ENCODE data around the gene LILRB4. TPM values are rescaled to one million over a fixed set of nuclear protein-coding genes. Genes with fewer than 3 reads are reported as not detected.
"Not testable (repeated sequence)": the region's sequence is repeated elsewhere in the genome, so short reads cannot be mapped to it uniquely, and the experiment has no call there.

Gene LILRB4
- total and polyA plus RNA-seq, 2 donors (not counting 3 experiments of a cell fraction or from before 2014, with no cell fraction given), result not detected

- ChIA-PET CTCF (interaction anchor here (1.3 kb wide), 1 partner anchor 52 kb away, joined by 3 read pairs; no protein-coding TSS in a partner anchor), POLR2A (no interaction called here)
- H3K4me3 ChIP-seq (replicated peaks in 1 of 3; ENCODE audit: insufficient read depth in 1 of 3, low read depth in 1 of 3, low read length in 3 of 3), result no peak overlapping the region
- H3K4me2 ChIP-seq (ENCODE audit: insufficient read depth, low read length), result no peak overlapping the region
- FAIRE-seq (no peak), DNase-seq (ENCODE audit: low read depth, low spot score) (no peak)
- no peaks in the 10 kb centered on the region for H4K20me1 ChIP-seq (replicated peaks; ENCODE audit: control insufficient read depth, extremely low read depth, insufficient read depth, low read length)
- H3K27me3 ChIP-seq (ENCODE audit: control insufficient read depth in 2 of 2, insufficient read depth in 2 of 2, low read length in 2 of 2), result no peaks in the 10 kb centered on the region
- H3K27ac ChIP-seq (ENCODE audit: insufficient read depth, low read depth, low read length), result no peak overlapping the region
- BruUV-seq (replicated peaks), result no TSS peak
- no peaks in the 10 kb centered on the region for H3K4me1 ChIP-seq (ENCODE audit: control insufficient read depth, extremely low read depth, insufficient read depth, low read length)
- H3K36me3 ChIP-seq (ENCODE audit: control insufficient read depth in 2 of 2, extremely low read depth in 1 of 2, insufficient read depth in 2 of 2, low read length in 2 of 2), result no peaks in the 10 kb centered on the region
- H3K79me2 ChIP-seq (ENCODE audit: control insufficient read depth, insufficient read depth, low read length), result no peaks in the 10 kb centered on the region
- dilution Hi-C loops (cut with MboI; ENCODE audit: extremely low pct_ligation_motif_present, low sequenced_read_pairs), result no loop called here
- no peak overlapping the region for H3K9ac ChIP-seq (replicated peaks; ENCODE audit: extremely low read depth, insufficient read depth, low read length)
- intact Hi-C loops (cut with micrococcal nuclease), result no loop called here
- H3K9me1 ChIP-seq (replicated peaks; ENCODE audit: control insufficient read depth, extremely low read depth, insufficient read depth, low read length), result no peaks in the 10 kb centered on the region
- no peaks in the 10 kb centered on the region for H3K9me3 ChIP-seq (replicated peaks; ENCODE audit: control insufficient read depth, insufficient read depth, low read length)
- TF ChIP-seq MAX (IDR thresholded peaks at IDR 0.05; ENCODE audit: insufficient read depth, insufficient read length), result no peak
- no peak for TF ChIP-seq POLR2A (IDR thresholded peaks at IDR 0.05; ENCODE audit: low read depth, low read length)
- no peak for TF ChIP-seq POLR2AphosphoS5 (IDR thresholded peaks at IDR 0.05; ENCODE audit: insufficient read depth, low read depth, low read length)
- no peak for TF ChIP-seq GATA2 (IDR thresholded peaks at IDR 0.05; ENCODE audit: insufficient read depth, insufficient read length, low read depth, low read length)
- TF ChIP-seq JUN (IDR thresholded peaks at IDR 0.05; ENCODE audit: borderline replicate concordance, insufficient read depth, insufficient read length, low read depth), result no peak
- TF ChIP-seq CTCF (IDR thresholded peaks at IDR 0.05; ENCODE audit: extremely low read depth in 1 of 2, insufficient read depth in 1 of 2, low read depth in 1 of 2, low read length in 2 of 2), result no peak
- TF ChIP-seq MYC (IDR thresholded peaks at IDR 0.05; ENCODE audit: low read depth, low read length), result no peak
- TF ChIP-seq EZH2 (IDR thresholded peaks at IDR 0.05; ENCODE audit: borderline replicate concordance, low read depth, low read length, severe bottlenecking), result no peak
- TF ChIP-seq FOS (IDR thresholded peaks at IDR 0.05; ENCODE audit: borderline replicate concordance, insufficient read depth, low read length), result no peak
- no peak overlapping the region for H2AFZ ChIP-seq (ENCODE audit: low read depth, low read length)
Measured at GRCh38 chr19:54622431-54622830, 40.4 kb upstream of the LILRB4 start.

GRCh38 chr19:54624234-54624633 lies 38.6 kb upstream of the LILRB4 start:
- H2AFZ ChIP-seq (ENCODE audit: low read depth, low read length); H3K9me1 ChIP-seq (replicated peaks; ENCODE audit: control insufficient read depth, extremely low read depth, insufficient read depth, low read length); CTCF ChIA-PET; H3K79me2 ChIP-seq (ENCODE audit: control insufficient read depth, insufficient read depth, low read length); POLR2A ChIA-PET; H3K36me3 ChIP-seq (ENCODE audit: control insufficient read depth in 2 of 2, extremely low read depth in 1 of 2, insufficient read depth in 2 of 2, low read length in 2 of 2); H3K9me3 ChIP-seq (replicated peaks; ENCODE audit: control insufficient read depth, insufficient read depth, low read length); H3K27ac ChIP-seq (ENCODE audit: insufficient read depth, low read depth, low read length); H3K9ac ChIP-seq (replicated peaks; ENCODE audit: extremely low read depth, insufficient read depth, low read length); H3K4me3 ChIP-seq (replicated peaks in 1 of 3; ENCODE audit: insufficient read depth in 1 of 3, low read depth in 1 of 3, low read length in 3 of 3); dilution Hi-C loops (cut with MboI; ENCODE audit: extremely low pct_ligation_motif_present, low sequenced_read_pairs); BruUV-seq (replicated peaks); H3K27me3 ChIP-seq (ENCODE audit: control insufficient read depth in 2 of 2, insufficient read depth in 2 of 2, low read length in 2 of 2); H3K4me1 ChIP-seq (ENCODE audit: control insufficient read depth, extremely low read depth, insufficient read depth, low read length); DNase-seq (ENCODE audit: low read depth, low spot score); H3K4me2 ChIP-seq (ENCODE audit: insufficient read depth, low read length); H4K20me1 ChIP-seq (replicated peaks; ENCODE audit: control insufficient read depth, extremely low read depth, insufficient read depth, low read length); intact Hi-C loops (cut with micrococcal nuclease): not testable (repeated sequence)
- FAIRE-seq, result peak; percentile 63
